ENCODE data around the gene MAU2.
A peak's percentile ranks its signal among the peaks of the same experiment; 100 is the strongest.
"Not testable (repeated sequence)": the region's sequence is repeated elsewhere in the genome, so short reads cannot be mapped to it uniquely, and the experiment has no call there.

Gene MAU2

GRCh38 chr19:19345232-19345631 is 24.6 kb downstream of the MAU2 start:
- peaks cover 97% of the 10 kb centered on the region for H3K36me3 Mint-ChIP-seq (ENCODE audit: low read depth)
- H3K9me3 Mint-ChIP-seq = no peaks in the 10 kb centered on the region
- intact Hi-C loops (cut with micrococcal nuclease) = no loop called here
- H3K4me3 Mint-ChIP-seq = no peak overlapping the region
- H3K4me1 Mint-ChIP-seq (ENCODE audit: low read depth) = no peaks in the 10 kb centered on the region
- no peak overlapping the region for H3K27ac Mint-ChIP-seq
- H3K27me3 Mint-ChIP-seq = no peaks in the 10 kb centered on the region

- peaks cover 100% of the 10 kb centered on the region for H3K36me3 Mint-ChIP-seq (ENCODE audit: low read depth)
- H3K27ac Mint-ChIP-seq = no peak overlapping the region
- intact Hi-C loops (cut with micrococcal nuclease) = no loop called here
- H3K27me3 Mint-ChIP-seq = no peaks in the 10 kb centered on the region
- no peaks in the 10 kb centered on the region for H3K4me1 Mint-ChIP-seq (ENCODE audit: low read depth)
- H3K4me3 Mint-ChIP-seq = no peak overlapping the region
- H3K9me3 Mint-ChIP-seq = no peaks in the 10 kb centered on the region
These were observed 25.3 kb downstream of the MAU2 start for GRCh38 chr19:19345970-19346369.

GRCh38 chr19:19347401-19348110 is 26.9 kb downstream of the MAU2 start:
- intact Hi-C loops (cut with micrococcal nuclease) = no loop called here
- Mint-ChIP-seq H3K27ac (no peak overlapping the region), H3K27me3 (no peaks in the 10 kb centered on the region), H3K9me3 (no peaks in the 10 kb centered on the region), H3K4me3 (no peak overlapping the region), H3K36me3 (ENCODE audit: low read depth) (peaks cover 100% of the 10 kb centered on the region), H3K4me1 (ENCODE audit: low read depth) (no peaks in the 10 kb centered on the region)

GRCh38 chr19:19348266-19348665 is 27.6 kb downstream of the MAU2 start:
- no peak overlapping the region for H3K4me3 Mint-ChIP-seq
- intact Hi-C loops (cut with micrococcal nuclease) = no loop called here
- H3K9me3 Mint-ChIP-seq = no peaks in the 10 kb centered on the region
- no peak overlapping the region for H3K27ac Mint-ChIP-seq
- H3K4me1 Mint-ChIP-seq (ENCODE audit: low read depth) = no peaks in the 10 kb centered on the region
- H3K36me3 Mint-ChIP-seq (ENCODE audit: low read depth) = peaks cover 100% of the 10 kb centered on the region
- H3K27me3 Mint-ChIP-seq = no peaks in the 10 kb centered on the region

- no peak overlapping the region for H3K4me3 Mint-ChIP-seq
- H3K9me3 Mint-ChIP-seq = no peaks in the 10 kb centered on the region
- intact Hi-C loops (cut with micrococcal nuclease) = no loop called here
- H3K36me3 Mint-ChIP-seq (ENCODE audit: low read depth) = peaks cover 100% of the 10 kb centered on the region
- H3K4me1 Mint-ChIP-seq (ENCODE audit: low read depth) = no peaks in the 10 kb centered on the region
- H3K27ac Mint-ChIP-seq = no peak overlapping the region
- H3K27me3 Mint-ChIP-seq = no peaks in the 10 kb centered on the region
These were observed 28.7 kb downstream of the MAU2 start for GRCh38 chr19:19349365-19349764.

- H3K4me1 Mint-ChIP-seq (ENCODE audit: low read depth); H3K27ac Mint-ChIP-seq; H3K4me3 Mint-ChIP-seq; H3K27me3 Mint-ChIP-seq; H3K9me3 Mint-ChIP-seq; intact Hi-C loops (cut with micrococcal nuclease): not testable (repeated sequence)
- H3K36me3 Mint-ChIP-seq (ENCODE audit: low read depth) = peaks cover 100% of the 10 kb centered on the region
These were observed 30.1 kb downstream of the MAU2 start for GRCh38 chr19:19350756-19351155.

GRCh38 chr19:19352823-19353222 is 32.2 kb downstream of the MAU2 start:
- Mint-ChIP-seq H3K9me3 (no peaks in the 10 kb centered on the region), H3K27ac (no peak overlapping the region), H3K36me3 (ENCODE audit: low read depth) (peaks cover 100% of the 10 kb centered on the region), H3K27me3 (no peaks in the 10 kb centered on the region), H3K4me3 (no peak overlapping the region), H3K4me1 (ENCODE audit: low read depth) (no peaks in the 10 kb centered on the region)
- intact Hi-C loops (cut with micrococcal nuclease) = no loop called here

- Mint-ChIP-seq H3K4me3 (no peak overlapping the region), H3K9me3 (no peaks in the 10 kb centered on the region), H3K27ac (no peak overlapping the region), H3K4me1 (ENCODE audit: low read depth) (no peaks in the 10 kb centered on the region), H3K36me3 (ENCODE audit: low read depth) (peaks cover 100% of the 10 kb centered on the region), H3K27me3 (no peaks in the 10 kb centered on the region)
- intact Hi-C loops (cut with micrococcal nuclease) = no loop called here
These were observed 33.4 kb downstream of the MAU2 start for GRCh38 chr19:19354007-19354406.

GRCh38 chr19:19354932-19355331 is 34.3 kb downstream of the MAU2 start:
- H3K27me3 Mint-ChIP-seq = no peaks in the 10 kb centered on the region
- no peaks in the 10 kb centered on the region for H3K4me1 Mint-ChIP-seq (ENCODE audit: low read depth)
- H3K27ac Mint-ChIP-seq = no peak overlapping the region
- H3K4me3 Mint-ChIP-seq = no peak overlapping the region
- intact Hi-C loops (cut with micrococcal nuclease) = no loop called here
- peaks cover 95% of the 10 kb centered on the region for H3K36me3 Mint-ChIP-seq (ENCODE audit: low read depth)
- H3K9me3 Mint-ChIP-seq = no peaks in the 10 kb centered on the region

- H3K4me1 Mint-ChIP-seq (ENCODE audit: low read depth) = no peaks in the 10 kb centered on the region
- peaks cover 88% of the 10 kb centered on the region for H3K36me3 Mint-ChIP-seq (ENCODE audit: low read depth)
- peak overlapping the region; percentile 12 for H3K27ac Mint-ChIP-seq
- H3K9me3 Mint-ChIP-seq = no peaks in the 10 kb centered on the region
- H3K4me3 Mint-ChIP-seq = no peak overlapping the region
- no peaks in the 10 kb centered on the region for H3K27me3 Mint-ChIP-seq
- intact Hi-C loops (cut with micrococcal nuclease) = no loop called here
These were observed 35.0 kb downstream of the MAU2 start for GRCh38 chr19:19355606-19356139.

- Mint-ChIP-seq H3K36me3 (ENCODE audit: low read depth) (peaks cover 79% of the 10 kb centered on the region), H3K9me3 (no peaks in the 10 kb centered on the region), H3K4me3 (no peak overlapping the region), H3K4me1 (ENCODE audit: low read depth) (peaks cover 8% of the 10 kb centered on the region), H3K27me3 (no peaks in the 10 kb centered on the region), H3K27ac (no peak overlapping the region)
- intact Hi-C loops (cut with micrococcal nuclease) = no loop called here
These were observed 35.9 kb downstream of the MAU2 start for GRCh38 chr19:19356500-19356899.

GRCh38 chr19:19356901-19357566 is 36.4 kb downstream of the MAU2 start:
- H3K27ac Mint-ChIP-seq = no peak overlapping the region
- peaks cover 74% of the 10 kb centered on the region for H3K36me3 Mint-ChIP-seq (ENCODE audit: low read depth)
- H3K4me1 Mint-ChIP-seq (ENCODE audit: low read depth) = peaks cover 13% of the 10 kb centered on the region
- H3K27me3 Mint-ChIP-seq = no peaks in the 10 kb centered on the region
- no peak overlapping the region for H3K4me3 Mint-ChIP-seq
- intact Hi-C loops (cut with micrococcal nuclease) = no loop called here
- H3K9me3 Mint-ChIP-seq = no peaks in the 10 kb centered on the region

- no peaks in the 10 kb centered on the region for H3K27me3 Mint-ChIP-seq
- no peaks in the 10 kb centered on the region for H3K9me3 Mint-ChIP-seq
- intact Hi-C loops (cut with micrococcal nuclease) = no loop called here
These were observed 40.5 kb downstream of the MAU2 start for GRCh38 chr19:19361075-19361594.

GRCh38 chr19:19362075-19362474 is 41.4 kb downstream of the MAU2 start:
- peak overlapping the region; percentile 23 for H3K27ac Mint-ChIP-seq
- H3K27me3 Mint-ChIP-seq = no peaks in the 10 kb centered on the region
- H3K36me3 Mint-ChIP-seq (ENCODE audit: low read depth) = peaks cover 24% of the 10 kb centered on the region
- peaks cover 31% of the 10 kb centered on the region for H3K4me1 Mint-ChIP-seq (ENCODE audit: low read depth)
- intact Hi-C loops (cut with micrococcal nuclease) = no loop called here
- no peaks in the 10 kb centered on the region for H3K9me3 Mint-ChIP-seq
- H3K4me3 Mint-ChIP-seq = no peak overlapping the region

More at GRCh38 chr19:19361075-19361594, 40.5 kb downstream of the MAU2 start:
- peaks cover 24% of the 10 kb centered on the region for H3K4me1 Mint-ChIP-seq (ENCODE audit: low read depth)
- peaks cover 33% of the 10 kb centered on the region for H3K36me3 Mint-ChIP-seq (ENCODE audit: low read depth)
- H3K4me3 Mint-ChIP-seq = no peak overlapping the region
- peak overlapping the region; percentile 23 for H3K27ac Mint-ChIP-seq

Measured in dendritic cell treated with granulocyte-macrophage colony-stimulating factor and Interleukin-4, amounts not matched to agents 40 ng/mL and 50 ng/mL, for 4 days (primary cell).